Smooth muscle cell (in vitro differentiated cells): Measurements from ENCODE around the gene TCF3. TPM values are rescaled to one million over a fixed set of nuclear protein-coding genes. Genes with fewer than 3 reads are reported as not detected.

ENCODE experiments used
- DNase-seq: peaks from one replicate; lab custom pipeline; 2025; ENCODE audit not compliant: unreplicated experiment; lab: John Stamatoyannopoulos, UW
- H2AFZ ChIP-seq: fragments of 200-600 bp; sonication (generic); 2 replicates; pipeline ENCODE4 v1.6.0; 2016; ENCODE audit warnings: antibody characterized with exemption, low read depth, mild to moderate bottlenecking
- H3F3A ChIP-seq: fragments of 200-600 bp; sonication (generic); 2 replicates; pipeline ENCODE4 v1.6.0; 2017; ENCODE audit warnings: antibody characterized with exemption, low read depth
- H3K27ac ChIP-seq: fragments of 200-600 bp; sonication (generic); 2 replicates; pipeline ENCODE4 v1.5.1; 2016; ENCODE audit warnings: low read depth, mild to moderate bottlenecking
- H3K27me3 ChIP-seq: fragments of 200-600 bp; sonication (generic); 2 replicates; pipeline ENCODE4 v1.6.1; 2016; ENCODE audit warnings: low read depth, mild to moderate bottlenecking
- H3K36me3 ChIP-seq: fragments of 200-600 bp; sonication (generic); 2 replicates; pipeline ENCODE4 v1.5.1; 2016; ENCODE audit warnings: low read depth
- H3K4me1 ChIP-seq: fragments of 200-600 bp; sonication (generic); 2 replicates; pipeline ENCODE4 v1.5.1; 2016; ENCODE audit warnings: low read depth
- H3K4me2 ChIP-seq: fragments of 200-600 bp; sonication (generic); 2 replicates; pipeline ENCODE4 v1.6.0; 2016; ENCODE audit warnings: mild to moderate bottlenecking
- H3K4me3 ChIP-seq: fragments of 200-600 bp; sonication (generic); 2 replicates; pipeline ENCODE4 v1.5.1; 2016; ENCODE audit warnings: mild to moderate bottlenecking
- H3K79me2 ChIP-seq: fragments of 200-600 bp; sonication (generic); 2 replicates; pipeline ENCODE4 v1.6.0; 2016; ENCODE audit warnings: low read depth, mild to moderate bottlenecking
- H3K9ac ChIP-seq: fragments of 200-600 bp; sonication (generic); 2 replicates; pipeline ENCODE4 v1.6.0; 2016; ENCODE audit warnings: low read depth
- H3K9me3 ChIP-seq: fragments of 200-600 bp; sonication (generic); replicated peaks from 2 replicates; pipeline ENCODE4 v1.5.1; 2016; ENCODE audit warnings: low read depth
- H4K20me1 ChIP-seq: fragments of 200-600 bp; sonication (generic); 2 replicates; pipeline ENCODE4 v1.6.0; 2016; ENCODE audit warnings: low read depth
- WGBS: methylation state at CpG from one replicate; pipeline ENCODE4 v1.1.7; 2016; ENCODE audit warnings: low lambda C conversion rate; 5-methylcytosine and 5-hydroxymethylcytosine counted together
- polyA plus RNA-seq: library from polyadenylated mRNA; unstranded; fragments of >200 nt; fragmentation: Nextera tagmentation; extraction: Ambion mirVana; gene quantifications from 2 replicates; pipeline ENCODE4 v1.2.1, GENCODE V29; 2016
- total RNA-seq: library from RNA; depleted of rRNA; stranded (reverse); fragments of >200 nt; gene quantifications from 2 replicates; pipeline ENCODE4 v1.2.3, GENCODE V29; 2014
- TF ChIP-seq, protein P1 (sequence below): fragments of 200-600 bp; sonication (generic); IDR thresholded peaks from 2 replicates; pipeline ENCODE4 v1.5.1; 2017; ENCODE audit warnings: borderline replicate concordance, mild to moderate bottlenecking, antibody characterized with exemption; ENCODE audit not compliant: insufficient read depth, poor library complexity, severe bottlenecking

Gene TCF3
- total and polyA plus RNA-seq, 2 experiments from 2014 or later = 89.0 to 150 TPM

DNA sequence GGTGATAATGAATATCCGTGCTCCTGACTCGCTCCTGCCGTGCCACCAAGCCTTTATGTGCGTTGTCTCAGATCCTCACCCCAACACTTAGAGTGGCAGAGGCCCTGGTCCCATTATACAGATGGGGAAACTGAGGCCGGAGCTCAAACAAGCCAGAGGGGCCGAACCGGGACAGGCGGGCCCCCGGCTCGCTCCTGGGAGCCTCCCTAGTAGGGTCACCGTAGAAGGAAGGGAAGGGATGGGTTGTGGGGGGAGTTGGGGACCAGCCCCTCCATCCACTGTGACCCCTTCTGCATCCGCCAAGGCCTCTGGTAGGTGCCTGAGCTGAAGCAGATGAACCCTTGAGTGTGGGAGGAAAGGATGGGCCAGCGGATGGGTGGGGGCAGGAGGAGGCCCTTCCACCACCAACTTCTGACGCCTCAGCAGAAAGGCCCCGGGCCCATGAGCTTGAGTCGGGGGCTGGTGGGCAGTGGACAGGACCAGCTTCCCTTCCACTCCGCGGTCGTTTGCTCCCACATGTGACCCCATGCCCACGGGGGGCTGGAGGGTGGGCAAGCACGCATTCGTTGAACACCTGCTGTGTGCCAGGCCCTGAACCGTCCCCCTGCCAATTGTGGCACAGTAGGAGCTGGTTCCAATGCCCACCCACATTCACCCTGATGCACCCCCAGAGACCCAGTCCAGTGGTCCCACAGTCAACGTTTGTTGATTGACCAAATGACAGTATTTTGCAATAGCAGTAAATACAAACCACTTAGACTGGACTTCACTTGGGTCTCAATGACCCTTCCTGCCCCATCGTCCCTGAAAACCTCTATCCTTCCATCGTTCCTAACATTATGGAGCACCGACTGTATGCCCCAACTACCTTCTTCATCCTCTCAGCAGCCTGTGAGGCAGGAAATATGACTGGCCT, 24.2 kb upstream of the TCF3 start:
- H3K4me1 ChIP-seq = peaks cover 3% of the 10 kb centered on the region
- peaks cover 45% of the 10 kb centered on the region for H3K27me3 ChIP-seq
- no peaks in the 10 kb centered on the region for H3K9me3 ChIP-seq
- H3F3A ChIP-seq = no peaks in the 10 kb centered on the region
- H3K4me2 ChIP-seq = no peak overlapping the region
- H4K20me1 ChIP-seq = no peaks in the 10 kb centered on the region
- H3K27ac ChIP-seq = no peak overlapping the region
- no peak overlapping the region for H3K9ac ChIP-seq
- no peak for DNase-seq
- no peak overlapping the region for H3K4me3 ChIP-seq
- WGBS = 70% methylated on average over 27 of the region's 27 CpGs
- H2AFZ ChIP-seq = no peak overlapping the region
- no peaks in the 10 kb centered on the region for H3K36me3 ChIP-seq
- no peaks in the 10 kb centered on the region for H3K79me2 ChIP-seq
- TF ChIP-seq, protein P1, sequence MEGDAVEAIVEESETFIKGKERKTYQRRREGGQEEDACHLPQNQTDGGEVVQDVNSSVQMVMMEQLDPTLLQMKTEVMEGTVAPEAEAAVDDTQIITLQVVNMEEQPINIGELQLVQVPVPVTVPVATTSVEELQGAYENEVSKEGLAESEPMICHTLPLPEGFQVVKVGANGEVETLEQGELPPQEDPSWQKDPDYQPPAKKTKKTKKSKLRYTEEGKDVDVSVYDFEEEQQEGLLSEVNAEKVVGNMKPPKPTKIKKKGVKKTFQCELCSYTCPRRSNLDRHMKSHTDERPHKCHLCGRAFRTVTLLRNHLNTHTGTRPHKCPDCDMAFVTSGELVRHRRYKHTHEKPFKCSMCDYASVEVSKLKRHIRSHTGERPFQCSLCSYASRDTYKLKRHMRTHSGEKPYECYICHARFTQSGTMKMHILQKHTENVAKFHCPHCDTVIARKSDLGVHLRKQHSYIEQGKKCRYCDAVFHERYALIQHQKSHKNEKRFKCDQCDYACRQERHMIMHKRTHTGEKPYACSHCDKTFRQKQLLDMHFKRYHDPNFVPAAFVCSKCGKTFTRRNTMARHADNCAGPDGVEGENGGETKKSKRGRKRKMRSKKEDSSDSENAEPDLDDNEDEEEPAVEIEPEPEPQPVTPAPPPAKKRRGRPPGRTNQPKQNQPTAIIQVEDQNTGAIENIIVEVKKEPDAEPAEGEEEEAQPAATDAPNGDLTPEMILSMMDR = no peak

- Histone ChIP-seq H3K4me2 (peak overlapping the region; percentile 54), H3K4me1 (peaks cover 3% of the 10 kb centered on the region), H3K79me2 (no peaks in the 10 kb centered on the region), H3K27me3 (peaks cover 50% of the 10 kb centered on the region), H4K20me1 (no peaks in the 10 kb centered on the region), H2AFZ (no peak overlapping the region), H3K4me3 (no peak overlapping the region), H3F3A (no peaks in the 10 kb centered on the region), H3K27ac (no peak overlapping the region), H3K9me3 (no peaks in the 10 kb centered on the region), H3K36me3 (no peaks in the 10 kb centered on the region), H3K9ac (no peak overlapping the region)
- no peak for DNase-seq
- TF ChIP-seq, protein P1 = no peak
- WGBS = 33% methylated on average over 19 of the region's 62 CpGs
Measured at GRCh38 chr19:1675633-1676350, 23.4 kb upstream of the TCF3 start.

GRCh38 chr19:1674293-1674679, 21.9 kb upstream of the TCF3 start:
- Histone ChIP-seq H3K9me3 (no peaks in the 10 kb centered on the region), H3K4me3 (no peak overlapping the region), H3K9ac (no peak overlapping the region), H4K20me1 (no peaks in the 10 kb centered on the region), H3K4me1 (peaks cover 3% of the 10 kb centered on the region), H3K79me2 (no peaks in the 10 kb centered on the region), H3K36me3 (no peaks in the 10 kb centered on the region), H2AFZ (no peak overlapping the region), H3K27ac (no peak overlapping the region), H3K27me3 (peaks cover 65% of the 10 kb centered on the region), H3K4me2 (no peak overlapping the region), H3F3A (no peaks in the 10 kb centered on the region)
- TF ChIP-seq, protein P1 = no peak
- DNase-seq = no peak
- WGBS = 76% methylated on average over 8 of the region's 8 CpGs
